GM12891 (cell line): ENCODE measurements around the gene RNF213.

Experiments
- POLR2A ChIP-seq: IDR thresholded peaks from 2 replicates; pipeline ENCODE4 v1.6.1; 2011; ENCODE audit warnings: low read depth, low read length, control low read depth
- POLR2AphosphoS5 ChIP-seq: IDR thresholded peaks from 2 replicates; pipeline ENCODE4 v1.6.1; 2011; ENCODE audit warnings: low read depth, low read length, control low read depth
- POU2F2 ChIP-seq: IDR thresholded peaks from 2 replicates; pipeline ENCODE4 v1.6.1; 2011; ENCODE audit warnings: low read depth, mild to moderate bottlenecking, control low read depth, low read length, moderate library complexity
- SPI1 ChIP-seq: IDR thresholded peaks from 2 replicates; pipeline ENCODE4 v1.6.1; 2011; ENCODE audit warnings: low read depth, low read length, control low read depth
- TAF1 ChIP-seq: IDR thresholded peaks from 2 replicates; pipeline ENCODE4 v1.6.1; 2011; ENCODE audit warnings: low read depth, low read length, control low read depth

GRCh38 chr17:80424878-80425765 lies 164.5 kb downstream of the RNF213 start:
- TF ChIP-seq TAF1 (no peak), POLR2A (no peak), POLR2AphosphoS5 (no peak), SPI1 (no peak), POU2F2 (no peak)
